HEK293 (cell line): ENCODE measurements around the gene KRT9.
"Not testable (repeated sequence)": the region's sequence is repeated elsewhere in the genome, so short reads cannot be mapped to it uniquely, and the experiment has no call there.

Source experiments
- CTCF ChIA-PET: fragments of 350-600 bp; formaldehyde crosslinking; extraction: SDS; loops from one replicate; lab custom pipeline; 2021; ENCODE audit warnings: antibody characterized with exemption; lab: Yijun Ruan, JAX
- POLR2A ChIA-PET: fragments of 300-600 bp; formaldehyde crosslinking; extraction: SDS; loops from one replicate; lab custom pipeline; 2020; ENCODE audit warnings: antibody characterized with exemption, inconsistent platforms; lab: Yijun Ruan, JAX
- H3K27ac ChIP-seq: fragments of 200-500 bp; sonication (Bioruptor generic); 2 replicates; pipeline ENCODE4 v1.5.1; 2014; ENCODE audit warnings: low read depth, low read length, control low read depth, inconsistent platforms; ENCODE audit errors: extremely low read depth
- H3K36me3 ChIP-seq, 2 experiments: fragments of 200-500 bp in 1 of 2; sonication (Bioruptor generic) in 1 of 2; 1 replicate in 1 of 2; 2 replicates in 1 of 2; pipeline ENCODE4 v1.5.1; 2014 to 2017; ENCODE audit warnings: inconsistent platforms in 2 of 2, low read length in 2 of 2; ENCODE audit not compliant: control insufficient read depth in 2 of 2, insufficient read depth in 1 of 2
- H3K4me1 ChIP-seq: fragments of 200-500 bp; sonication (Bioruptor generic); 2 replicates; pipeline ENCODE4 v1.5.1; 2014; ENCODE audit warnings: mild to moderate bottlenecking, low read length, inconsistent platforms; ENCODE audit not compliant: control insufficient read depth, insufficient read depth
- H3K4me3 ChIP-seq: 2 replicates; pipeline ENCODE4 v1.5.1; 2011; ENCODE audit warnings: low read depth, mild to moderate bottlenecking, control low read depth, low read length, moderate library complexity
- H3K9me3 ChIP-seq: fragments of 200-500 bp; sonication (Bioruptor generic); 2 replicates; pipeline ENCODE4 v1.5.1; 2014; ENCODE audit warnings: low read depth, low read length, inconsistent platforms; ENCODE audit not compliant: control insufficient read depth, insufficient read depth
- EGR2 ChIP-seq: fragments of 450-650 bp; formaldehyde crosslinking; IDR thresholded peaks from 2 replicates; pipeline ENCODE4 v1.5.1; 2016; ENCODE audit warnings: low read depth, missing biosample characterization, missing genetic modification characterization
- GLI2 ChIP-seq: fragments of 450-650 bp; formaldehyde crosslinking; IDR thresholded peaks from 2 replicates; pipeline ENCODE4; 2017; ENCODE audit warnings: missing biosample characterization, missing genetic modification characterization, low read depth, borderline replicate concordance
- GLIS1 ChIP-seq: fragments of 450-650 bp; formaldehyde crosslinking; IDR thresholded peaks from 2 replicates; pipeline ENCODE4 v1.5.1; 2016; ENCODE audit warnings: missing biosample characterization, missing genetic modification characterization
- GLIS2 ChIP-seq: fragments of 450-650 bp; formaldehyde crosslinking; IDR thresholded peaks from 2 replicates; pipeline ENCODE4 v1.5.1; 2016; ENCODE audit warnings: missing biosample characterization, missing genetic modification characterization
- OSR2 ChIP-seq: fragments of 450-650 bp; formaldehyde crosslinking; IDR thresholded peaks from 2 replicates; pipeline ENCODE4 v1.5.1; 2016; ENCODE audit warnings: missing biosample characterization, missing genetic modification characterization
- SP7 ChIP-seq: fragments of 450-650 bp; formaldehyde crosslinking; IDR thresholded peaks from 2 replicates; pipeline ENCODE4 v1.5.1; 2016; ENCODE audit warnings: missing biosample characterization, missing genetic modification characterization
- ZFHX2 ChIP-seq: fragments of 450-650 bp; formaldehyde crosslinking; conservative IDR thresholded peaks from 2 replicates; pipeline ENCODE4 v1.5.1; 2016; ENCODE audit warnings: missing biosample characterization, missing genetic modification characterization
- ZFP37 ChIP-seq: fragments of 450-650 bp; formaldehyde crosslinking; IDR thresholded peaks from 2 replicates; pipeline ENCODE4 v1.5.1; 2016; ENCODE audit warnings: missing biosample characterization, missing genetic modification characterization
- ZNF394 ChIP-seq: fragments of 450-650 bp; formaldehyde crosslinking; IDR thresholded peaks from 2 replicates; pipeline ENCODE4 v1.5.1; 2016; ENCODE audit warnings: missing biosample characterization, missing genetic modification characterization, mild to moderate bottlenecking, moderate library complexity, borderline replicate concordance
- ZNF600 ChIP-seq: fragments of 450-650 bp; formaldehyde crosslinking; IDR thresholded peaks from 2 replicates; pipeline ENCODE4 v1.5.1; 2016; ENCODE audit warnings: missing biosample characterization, missing genetic modification characterization
- ZNF791 ChIP-seq: fragments of 450-650 bp; formaldehyde crosslinking; IDR thresholded peaks from 2 replicates; pipeline ENCODE4 v1.5.1; 2016; ENCODE audit warnings: missing biosample characterization, missing genetic modification characterization
- TF ChIP-seq, protein P1 (sequence below): fragments of 450-650 bp; formaldehyde crosslinking; IDR thresholded peaks from 2 replicates; pipeline ENCODE4 v1.5.1; 2016; ENCODE audit warnings: missing biosample characterization, missing genetic modification characterization, borderline replicate concordance
- TF ChIP-seq, protein P2 (sequence below): fragments of 450-650 bp; formaldehyde crosslinking; IDR thresholded peaks from 2 replicates; pipeline ENCODE4 v1.5.1; 2017; ENCODE audit warnings: missing biosample characterization, missing genetic modification characterization

The KRT9 gene, protein sequence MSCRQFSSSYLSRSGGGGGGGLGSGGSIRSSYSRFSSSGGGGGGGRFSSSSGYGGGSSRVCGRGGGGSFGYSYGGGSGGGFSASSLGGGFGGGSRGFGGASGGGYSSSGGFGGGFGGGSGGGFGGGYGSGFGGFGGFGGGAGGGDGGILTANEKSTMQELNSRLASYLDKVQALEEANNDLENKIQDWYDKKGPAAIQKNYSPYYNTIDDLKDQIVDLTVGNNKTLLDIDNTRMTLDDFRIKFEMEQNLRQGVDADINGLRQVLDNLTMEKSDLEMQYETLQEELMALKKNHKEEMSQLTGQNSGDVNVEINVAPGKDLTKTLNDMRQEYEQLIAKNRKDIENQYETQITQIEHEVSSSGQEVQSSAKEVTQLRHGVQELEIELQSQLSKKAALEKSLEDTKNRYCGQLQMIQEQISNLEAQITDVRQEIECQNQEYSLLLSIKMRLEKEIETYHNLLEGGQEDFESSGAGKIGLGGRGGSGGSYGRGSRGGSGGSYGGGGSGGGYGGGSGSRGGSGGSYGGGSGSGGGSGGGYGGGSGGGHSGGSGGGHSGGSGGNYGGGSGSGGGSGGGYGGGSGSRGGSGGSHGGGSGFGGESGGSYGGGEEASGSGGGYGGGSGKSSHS

DNA sequence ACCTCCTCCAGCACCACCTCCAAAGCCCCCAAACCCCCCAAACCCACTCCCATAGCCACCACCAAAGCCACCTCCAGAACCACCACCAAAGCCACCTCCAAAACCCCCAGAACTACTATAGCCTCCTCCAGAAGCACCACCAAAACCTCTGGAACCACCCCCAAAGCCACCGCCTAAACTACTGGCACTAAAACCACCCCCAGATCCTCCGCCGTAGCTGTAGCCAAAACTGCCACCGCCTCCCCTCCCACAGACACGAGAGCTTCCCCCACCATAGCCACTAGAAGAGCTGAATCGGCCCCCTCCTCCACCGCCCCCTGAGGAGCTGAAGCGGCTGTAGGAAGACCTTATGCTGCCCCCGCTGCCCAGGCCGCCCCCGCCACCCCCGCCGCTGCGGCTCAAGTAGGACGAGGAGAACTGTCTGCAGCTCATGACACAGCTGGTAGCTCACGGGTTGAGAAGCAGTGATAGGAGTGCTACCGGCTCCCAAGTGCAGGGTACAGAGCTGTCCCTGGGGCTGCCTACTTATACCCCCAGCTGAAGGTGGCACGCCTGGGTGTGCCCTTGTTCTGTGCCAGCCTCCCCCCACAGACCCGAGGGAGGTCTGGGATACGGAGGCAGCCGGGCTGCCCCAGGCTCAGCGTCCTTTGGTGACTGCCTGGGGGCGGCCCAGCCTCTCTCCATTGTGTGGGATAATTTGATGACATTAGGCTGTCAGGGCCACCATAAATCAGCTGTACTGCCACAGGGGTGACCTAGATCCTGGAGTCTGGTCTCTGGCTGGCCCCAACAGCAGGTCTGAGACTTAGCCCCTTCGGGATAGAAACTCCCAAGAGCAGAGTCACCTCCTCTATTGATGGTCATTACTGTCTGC lies at the start of gene KRT9:
Gene KRT9 (minus strand): TSS at position 499 of the 874 bp plus-strand sequence. CDS start 67 bp downstream, at position 432.
- no peak within 1 kb of the TSS for H3K4me3 ChIP-seq
- H3K4me1 ChIP-seq: no peaks in the 10 kb centered on the region
- peak; percentile 97 for TF ChIP-seq EGR2
- TF ChIP-seq, protein P1, sequence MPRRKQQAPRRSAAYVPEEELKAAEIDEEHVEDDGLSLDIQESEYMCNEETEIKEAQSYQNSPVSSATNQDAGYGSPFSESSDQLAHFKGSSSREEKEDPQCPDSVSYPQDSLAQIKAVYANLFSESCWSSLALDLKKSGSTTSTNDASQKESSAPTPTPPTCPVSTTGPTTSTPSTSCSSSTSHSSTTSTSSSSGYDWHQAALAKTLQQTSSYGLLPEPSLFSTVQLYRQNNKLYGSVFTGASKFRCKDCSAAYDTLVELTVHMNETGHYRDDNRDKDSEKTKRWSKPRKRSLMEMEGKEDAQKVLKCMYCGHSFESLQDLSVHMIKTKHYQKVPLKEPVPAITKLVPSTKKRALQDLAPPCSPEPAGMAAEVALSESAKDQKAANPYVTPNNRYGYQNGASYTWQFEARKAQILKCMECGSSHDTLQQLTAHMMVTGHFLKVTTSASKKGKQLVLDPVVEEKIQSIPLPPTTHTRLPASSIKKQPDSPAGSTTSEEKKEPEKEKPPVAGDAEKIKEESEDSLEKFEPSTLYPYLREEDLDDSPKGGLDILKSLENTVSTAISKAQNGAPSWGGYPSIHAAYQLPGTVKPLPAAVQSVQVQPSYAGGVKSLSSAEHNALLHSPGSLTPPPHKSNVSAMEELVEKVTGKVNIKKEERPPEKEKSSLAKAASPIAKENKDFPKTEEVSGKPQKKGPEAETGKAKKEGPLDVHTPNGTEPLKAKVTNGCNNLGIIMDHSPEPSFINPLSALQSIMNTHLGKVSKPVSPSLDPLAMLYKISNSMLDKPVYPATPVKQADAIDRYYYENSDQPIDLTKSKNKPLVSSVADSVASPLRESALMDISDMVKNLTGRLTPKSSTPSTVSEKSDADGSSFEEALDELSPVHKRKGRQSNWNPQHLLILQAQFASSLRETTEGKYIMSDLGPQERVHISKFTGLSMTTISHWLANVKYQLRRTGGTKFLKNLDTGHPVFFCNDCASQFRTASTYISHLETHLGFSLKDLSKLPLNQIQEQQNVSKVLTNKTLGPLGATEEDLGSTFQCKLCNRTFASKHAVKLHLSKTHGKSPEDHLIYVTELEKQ (tag by site-specific recombination): no peak
- no peak for TF ChIP-seq ZFP37 (tag by site-specific recombination)
- peak; percentile 95 for TF ChIP-seq ZFHX2
- TF ChIP-seq, all 188 proteins: peak for 2
- POLR2A ChIA-PET: interaction anchor here (0.6 to 0.7 kb wide), 2 partner anchors 117 to 693 kb away, joined by 3 to 4 read pairs; partner anchors contain the start of gene EIF1
- Histone ChIP-seq H3K36me3 (no peaks in the 10 kb centered on the region), H3K27ac (no peak within 1 kb of the TSS), H3K9me3 (no peaks in the 10 kb centered on the region)
- CTCF ChIA-PET: interaction anchor here (0.5 to 14.3 kb wide), 6 partner anchors 14 to 91 kb away, joined by 3 to 115 read pairs (median 12); no protein-coding TSS in a partner anchor

DNA sequence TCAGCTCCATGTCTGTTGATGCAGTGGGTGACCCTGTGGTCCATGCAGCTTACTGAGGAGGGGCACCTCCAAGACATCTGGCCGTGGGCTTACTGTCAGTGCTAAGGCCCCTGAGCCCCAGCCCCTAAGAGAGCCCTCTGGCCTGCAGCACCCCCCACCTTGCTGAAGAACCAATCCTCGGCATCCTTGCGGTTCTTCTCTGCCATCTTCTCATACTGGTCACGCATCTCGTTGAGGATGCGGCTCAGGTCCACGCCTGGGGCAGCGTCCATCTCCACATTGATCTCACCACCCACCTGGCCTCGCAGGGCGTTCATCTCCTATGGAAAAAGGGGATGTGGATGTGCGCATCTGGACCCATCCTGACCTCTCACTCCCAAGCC lies 49.6 kb upstream of the KRT9 start:
- H3K27ac ChIP-seq, H3K36me3 ChIP-seq, H3K4me1 ChIP-seq, H3K4me3 ChIP-seq, H3K9me3 ChIP-seq, POLR2A ChIA-PET: not testable (repeated sequence)
- CTCF ChIA-PET: interaction anchor here (0.9 to 1.9 kb wide), 2 partner anchors 25 to 27 kb away, joined by 3 to 9 read pairs; no protein-coding TSS in a partner anchor

DNA sequence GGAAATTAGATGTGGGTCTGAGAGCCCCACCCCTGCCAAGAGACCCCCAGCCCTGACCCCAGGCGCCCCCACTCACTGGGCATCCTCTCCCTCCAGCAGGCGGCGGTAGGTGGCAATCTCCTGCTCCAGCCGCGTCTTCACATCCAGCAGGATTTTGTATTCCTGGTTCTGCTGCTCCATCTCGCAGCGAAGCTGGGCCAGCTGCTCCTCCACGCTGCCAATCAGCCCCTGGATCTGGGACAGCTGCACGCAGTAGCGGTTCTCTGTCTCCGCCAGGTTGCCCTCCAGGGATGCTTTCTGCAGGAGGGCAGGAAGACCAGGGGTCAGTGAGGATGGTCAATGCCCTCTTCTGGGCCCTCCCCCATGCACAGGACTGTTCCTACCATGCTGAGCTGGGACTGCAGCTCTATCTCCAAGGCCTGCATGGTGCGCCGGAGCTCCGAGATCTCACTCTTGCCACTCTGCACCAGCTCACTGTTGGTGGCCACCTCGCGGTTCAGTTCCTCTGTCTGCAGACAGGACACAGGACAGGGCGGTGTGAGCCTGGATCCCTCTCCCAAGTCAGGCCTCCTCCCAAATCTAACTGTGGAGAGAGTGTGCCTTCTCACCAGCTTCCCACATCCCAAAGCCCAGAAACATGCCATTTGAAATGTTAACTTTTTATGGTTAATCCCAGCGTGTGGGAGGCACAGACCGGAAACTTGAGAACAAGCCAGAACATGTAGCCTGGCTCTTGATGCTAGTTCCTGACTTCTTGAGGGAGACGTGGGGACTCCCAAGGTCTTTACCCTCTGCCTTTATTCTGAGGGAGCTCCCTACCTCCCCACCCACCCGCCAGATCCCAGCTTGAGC lies 49.0 kb upstream of the KRT9 start:
- no peak for TF ChIP-seq GLIS2 (tag by site-specific recombination)
- TF ChIP-seq OSR2: no peak
- peak; percentile 84; the same call in 1 of the 2 replicates for TF ChIP-seq ZNF600
- TF ChIP-seq, protein P2, sequence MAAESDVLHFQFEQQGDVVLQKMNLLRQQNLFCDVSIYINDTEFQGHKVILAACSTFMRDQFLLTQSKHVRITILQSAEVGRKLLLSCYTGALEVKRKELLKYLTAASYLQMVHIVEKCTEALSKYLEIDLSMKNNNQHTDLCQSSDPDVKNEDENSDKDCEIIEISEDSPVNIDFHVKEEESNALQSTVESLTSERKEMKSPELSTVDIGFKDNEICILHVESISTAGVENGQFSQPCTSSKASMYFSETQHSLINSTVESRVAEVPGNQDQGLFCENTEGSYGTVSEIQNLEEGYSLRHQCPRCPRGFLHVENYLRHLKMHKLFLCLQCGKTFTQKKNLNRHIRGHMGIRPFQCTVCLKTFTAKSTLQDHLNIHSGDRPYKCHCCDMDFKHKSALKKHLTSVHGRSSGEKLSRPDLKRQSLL: peak; percentile 66; the same call in 1 of the 2 replicates
- peak; percentile 44; the same call in 1 of the 2 replicates for TF ChIP-seq GLIS1 (tag by site-specific recombination)
- TF ChIP-seq GLI2 (tag by site-specific recombination): no peak
- 0 out of 2 replicates have a peak, but pooled peaks have one; percentile 22 for TF ChIP-seq SP7
- 0 out of 2 replicates have a peak, but pooled peaks have one; percentile 24 for TF ChIP-seq ZNF394
- no peak for TF ChIP-seq ZNF791 (tag by site-specific recombination)
- TF ChIP-seq ZFHX2: peak; percentile 75
- peak; percentile 56 for TF ChIP-seq EGR2
- TF ChIP-seq, all 188 proteins: peak for 7
- H3K27ac ChIP-seq: no peak overlapping the region
- H3K4me3 ChIP-seq: no peak overlapping the region
- H3K4me1 ChIP-seq: peaks cover 2% of the 10 kb centered on the region; the same call in 1 of the 2 replicates
- H3K9me3 ChIP-seq: no peaks in the 10 kb centered on the region
- ChIA-PET CTCF (interaction anchor here (0.6 to 1.9 kb wide), 4 partner anchors 26 to 289 kb away, joined by 3 to 9 read pairs (median 4); no protein-coding TSS in a partner anchor), POLR2A (no interaction called here)
- no peaks in the 10 kb centered on the region for H3K36me3 ChIP-seq

DNA sequence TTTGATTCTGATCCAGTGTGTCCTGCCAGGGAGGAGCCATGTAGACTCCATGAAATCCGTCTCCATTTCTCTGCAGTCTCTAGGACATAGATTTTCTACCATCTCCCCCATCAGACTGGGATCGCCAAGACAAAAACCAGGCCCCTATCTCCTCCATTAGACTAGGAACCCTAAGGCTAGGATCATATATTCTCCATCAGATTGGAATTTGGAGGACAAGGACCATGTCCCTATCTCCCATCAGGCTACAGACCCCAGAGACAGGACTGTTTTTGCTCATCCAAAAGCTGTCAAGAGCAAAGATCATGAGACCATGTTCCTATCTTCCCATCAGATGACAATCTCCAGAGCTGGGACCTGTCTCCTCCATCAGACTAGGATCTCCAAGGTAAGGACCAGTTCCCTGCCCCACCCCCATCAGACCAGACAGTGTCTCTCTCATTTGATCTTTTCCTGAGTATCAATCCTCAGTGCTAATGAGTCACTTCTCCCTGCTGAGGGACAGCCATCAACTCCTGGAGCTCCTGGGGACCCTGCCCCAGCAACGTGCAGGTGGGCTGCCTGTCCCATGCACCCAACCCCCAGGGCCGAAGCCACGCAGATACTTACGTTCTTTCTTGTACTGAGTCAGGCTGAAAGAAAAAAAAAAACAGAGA lies 48.2 kb upstream of the KRT9 start:
- ChIA-PET CTCF (interaction anchor here (0.6 to 1.9 kb wide), 4 partner anchors 27 to 288 kb away, joined by 3 to 9 read pairs (median 4); no protein-coding TSS in a partner anchor), POLR2A (interaction anchor here (1.0 kb wide), 1 partner anchor 99 kb away, joined by 3 read pairs; no protein-coding TSS in a partner anchor)
- H3K27ac ChIP-seq, H3K9me3 ChIP-seq, H3K36me3 ChIP-seq, H3K4me1 ChIP-seq, H3K4me3 ChIP-seq: not testable (repeated sequence)
